NCI-H2171 treated with DMSO at 0.1 percent for 48 hours (cell line): ENCODE measurements around the gene DACT2.
"Not testable (repeated sequence)": the region's sequence is repeated elsewhere in the genome, so short reads cannot be mapped to it uniquely, and the experiment has no call there.

ENCODE experiments used
- DNase-seq: peaks from one replicate; lab custom pipeline; 2025; lab: John Stamatoyannopoulos, UW

The DACT2 gene

DNA sequence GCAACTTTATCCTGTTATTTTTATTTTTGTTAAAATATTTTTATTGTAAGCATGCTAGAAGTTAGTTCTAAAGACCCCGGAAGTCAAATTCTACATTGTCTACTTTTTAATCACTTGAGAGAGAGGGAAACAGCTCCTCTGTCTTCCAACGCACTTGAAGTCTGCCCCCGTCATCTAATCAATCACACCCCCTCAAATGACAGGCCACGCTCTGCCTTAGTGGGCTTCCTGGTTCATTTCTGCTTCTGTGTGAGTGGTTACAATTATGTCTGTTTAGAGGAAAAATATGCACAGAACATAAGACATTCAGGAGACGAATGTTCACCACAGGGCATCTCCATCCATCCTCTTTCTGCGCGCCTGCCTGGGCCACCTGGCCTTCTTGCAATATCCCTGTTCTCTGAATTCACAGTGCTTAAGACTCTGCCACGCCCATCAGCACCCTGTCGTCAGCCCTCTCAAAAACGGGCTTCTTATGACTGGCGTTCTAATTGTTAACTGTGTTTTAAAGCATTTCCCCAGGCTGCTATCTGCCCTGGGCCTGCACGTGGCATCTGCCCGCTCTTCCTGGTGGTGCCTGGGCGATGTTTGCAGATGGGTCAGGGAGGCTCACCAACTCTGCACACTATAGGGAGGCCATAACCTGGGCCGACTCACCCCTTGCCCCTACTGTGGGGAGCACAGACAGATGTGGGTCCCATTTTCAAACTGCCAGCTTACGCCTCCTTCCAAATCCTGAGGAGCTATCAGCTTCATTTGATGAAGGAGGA lies 15.4 kb downstream of the DACT2 start:
- DNase-seq = no peak

DNA sequence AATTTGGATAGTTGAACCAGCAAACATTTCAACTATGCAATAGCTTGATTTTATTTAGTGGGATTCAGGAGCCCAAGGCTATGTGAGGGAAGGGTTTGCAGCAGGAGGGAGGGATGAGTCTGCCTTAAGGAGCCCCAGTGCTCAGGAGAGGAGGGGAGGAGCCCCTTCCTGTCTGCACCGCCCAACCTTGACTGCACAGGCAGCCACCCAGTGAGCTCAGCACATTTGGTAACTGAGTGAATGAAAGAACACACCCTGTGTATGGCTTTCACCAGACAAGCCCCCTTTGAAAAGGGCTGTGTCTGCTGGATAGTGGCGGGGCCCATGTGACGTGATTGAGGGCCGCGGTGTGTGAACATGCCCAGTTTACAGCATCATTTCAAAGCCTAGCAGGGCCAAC lies 17.0 kb downstream of the DACT2 start:
- DNase-seq = no peak

DNA sequence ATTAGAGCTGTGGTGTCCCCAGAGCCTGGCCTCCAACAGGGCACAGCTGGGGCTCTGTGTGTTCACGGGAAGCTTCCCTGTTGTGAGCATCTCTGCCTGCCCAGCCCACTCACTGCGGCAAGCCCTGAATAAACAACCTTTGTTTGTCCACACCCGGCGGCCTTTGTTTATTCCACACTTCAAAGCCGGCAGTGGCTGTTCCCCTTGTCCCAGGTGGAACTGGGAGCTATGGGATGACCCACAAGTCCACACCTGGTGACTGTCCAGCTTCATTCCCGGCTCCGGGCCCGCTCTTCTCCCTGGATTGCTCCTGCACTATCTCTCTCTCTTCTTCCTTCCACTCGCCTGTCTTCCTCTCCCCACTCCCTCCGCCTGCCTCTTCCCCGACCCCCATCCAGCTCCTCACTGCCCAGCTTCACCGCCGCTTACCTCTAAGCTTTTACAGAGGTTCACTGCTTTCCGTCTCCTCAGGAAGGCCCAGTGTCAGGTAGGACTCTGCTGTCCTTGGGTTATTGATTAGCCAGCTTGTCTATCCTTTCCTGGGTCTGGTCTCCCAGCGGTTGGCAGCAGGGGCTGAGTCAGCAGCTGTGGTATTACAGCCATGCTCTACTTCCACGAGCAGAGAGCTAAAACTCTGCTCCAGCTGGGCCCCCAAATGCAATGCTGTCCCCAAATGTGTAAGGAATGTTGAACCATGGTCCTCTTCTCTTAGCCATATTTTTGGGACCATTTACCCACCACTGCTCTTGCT lies 17.8 kb downstream of the DACT2 start:
- no peak for DNase-seq

DNA sequence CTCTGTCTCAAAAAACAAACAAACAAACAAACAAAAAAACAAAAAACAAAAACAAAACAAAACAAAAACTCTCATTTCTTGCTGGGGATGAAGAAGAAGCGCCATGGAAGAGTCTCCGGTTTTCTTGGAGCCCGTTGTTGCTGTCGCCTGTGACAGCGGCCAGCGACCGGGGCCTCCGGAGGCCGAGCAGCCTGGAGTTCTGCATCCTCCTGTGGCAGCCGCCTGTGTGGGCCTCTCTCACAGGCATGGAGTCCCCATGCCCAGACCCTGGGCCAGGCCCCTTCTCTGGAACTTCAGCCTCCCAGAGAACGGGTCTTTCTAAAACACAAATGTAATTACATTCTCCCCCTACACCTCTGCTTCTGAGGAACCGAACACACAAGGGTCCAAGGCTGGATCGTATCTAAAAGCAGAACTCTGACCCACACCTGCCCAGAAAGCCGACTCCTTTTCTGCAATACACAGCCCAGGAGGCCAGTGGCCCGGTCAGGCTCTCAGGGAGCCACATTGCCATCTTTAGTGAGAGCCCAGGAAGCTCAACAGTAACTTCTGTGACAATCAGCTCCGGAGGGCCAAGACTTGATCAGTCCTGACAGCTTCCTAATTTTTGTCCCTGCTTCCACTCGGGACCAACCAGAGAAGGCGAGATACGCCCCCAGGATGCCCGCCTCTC lies 18.5 kb downstream of the DACT2 start:
- no peak for DNase-seq

DNA sequence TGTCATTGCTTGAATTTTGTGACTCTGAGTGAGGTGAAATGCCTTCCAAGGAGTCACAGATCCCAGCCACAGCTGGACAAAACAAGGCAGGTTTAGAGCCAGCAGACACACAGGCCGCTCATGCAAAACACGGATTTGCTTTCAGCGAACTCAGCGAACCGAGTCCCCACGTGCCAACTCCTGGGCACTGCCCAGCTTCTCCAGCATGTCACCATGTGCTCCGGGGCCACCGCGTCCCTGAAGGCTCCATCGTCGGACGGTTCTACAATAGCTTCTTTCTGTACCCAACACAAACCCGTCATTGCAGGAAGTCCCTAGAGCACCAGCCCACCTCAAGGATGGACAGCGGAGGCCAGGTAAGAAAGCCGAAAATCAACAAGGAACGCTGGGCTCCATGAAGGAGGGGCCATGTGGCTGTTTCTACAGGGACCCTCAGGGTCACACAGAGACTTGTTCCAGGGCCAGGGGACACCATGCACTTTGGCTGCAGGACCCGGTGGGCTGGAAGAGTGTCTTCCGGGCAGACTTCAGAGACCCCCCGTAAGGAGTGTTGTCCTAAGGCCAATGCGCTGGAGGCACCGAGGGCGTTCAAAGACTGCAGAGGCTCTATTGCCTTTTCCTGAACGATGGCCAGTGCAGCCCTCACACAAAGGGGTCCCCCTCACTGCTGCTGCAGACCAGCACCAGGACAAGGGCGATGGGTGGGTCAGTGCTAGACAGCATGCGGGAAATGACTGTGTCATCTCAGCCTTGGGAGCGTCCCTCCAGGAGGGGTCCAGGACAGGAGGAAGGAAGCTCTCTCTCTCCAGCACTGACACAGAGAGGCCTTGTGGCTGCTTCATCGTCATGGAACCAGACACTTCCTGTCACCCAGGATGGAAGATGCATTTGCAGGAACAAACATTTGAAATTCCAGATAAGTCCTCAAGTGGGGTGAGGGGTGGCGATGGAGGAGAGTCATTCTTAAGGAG lies 19.8 kb downstream of the DACT2 start:
- DNase-seq = no peak

DNA sequence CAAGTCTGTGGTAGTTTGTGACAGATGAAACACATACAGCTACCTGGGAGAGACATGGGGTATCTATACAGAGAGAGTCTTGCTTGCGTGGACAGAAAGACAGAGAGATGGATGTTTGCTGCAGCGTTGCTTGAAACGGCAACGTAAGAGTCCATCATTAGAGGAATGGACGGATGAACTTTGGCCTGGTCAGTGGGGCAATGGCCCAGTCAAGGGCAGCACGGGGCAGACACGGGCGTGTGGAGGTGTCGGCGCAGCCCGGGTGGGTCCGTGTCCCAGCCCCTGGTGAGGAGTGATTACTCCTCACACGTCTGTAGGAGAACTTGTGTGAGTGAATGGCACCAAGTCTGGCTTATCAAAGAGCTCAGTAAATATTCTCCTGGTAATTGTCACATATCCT lies 21.9 kb downstream of the DACT2 start:
- no peak for DNase-seq

DNA sequence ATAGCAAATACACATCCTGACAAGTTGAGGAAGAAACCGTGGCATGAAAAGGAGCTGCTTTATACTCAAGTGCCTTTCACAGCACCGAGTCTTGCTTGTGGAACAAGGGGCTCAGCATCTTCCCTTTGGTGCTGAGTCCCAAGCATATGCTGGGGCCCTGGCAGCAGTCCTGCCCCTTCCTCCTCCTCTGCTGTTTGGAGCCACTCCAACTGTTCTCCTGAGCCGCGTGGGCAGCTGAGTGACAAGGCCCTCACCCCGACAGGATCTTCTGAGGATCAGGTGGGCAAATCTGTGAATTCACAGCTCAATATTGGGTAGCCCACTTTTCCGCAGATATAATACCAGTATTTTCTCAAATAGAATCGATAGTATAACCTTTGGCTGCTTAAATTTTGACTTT lies 24.7 kb downstream of the DACT2 start:
- no peak for DNase-seq

DNA sequence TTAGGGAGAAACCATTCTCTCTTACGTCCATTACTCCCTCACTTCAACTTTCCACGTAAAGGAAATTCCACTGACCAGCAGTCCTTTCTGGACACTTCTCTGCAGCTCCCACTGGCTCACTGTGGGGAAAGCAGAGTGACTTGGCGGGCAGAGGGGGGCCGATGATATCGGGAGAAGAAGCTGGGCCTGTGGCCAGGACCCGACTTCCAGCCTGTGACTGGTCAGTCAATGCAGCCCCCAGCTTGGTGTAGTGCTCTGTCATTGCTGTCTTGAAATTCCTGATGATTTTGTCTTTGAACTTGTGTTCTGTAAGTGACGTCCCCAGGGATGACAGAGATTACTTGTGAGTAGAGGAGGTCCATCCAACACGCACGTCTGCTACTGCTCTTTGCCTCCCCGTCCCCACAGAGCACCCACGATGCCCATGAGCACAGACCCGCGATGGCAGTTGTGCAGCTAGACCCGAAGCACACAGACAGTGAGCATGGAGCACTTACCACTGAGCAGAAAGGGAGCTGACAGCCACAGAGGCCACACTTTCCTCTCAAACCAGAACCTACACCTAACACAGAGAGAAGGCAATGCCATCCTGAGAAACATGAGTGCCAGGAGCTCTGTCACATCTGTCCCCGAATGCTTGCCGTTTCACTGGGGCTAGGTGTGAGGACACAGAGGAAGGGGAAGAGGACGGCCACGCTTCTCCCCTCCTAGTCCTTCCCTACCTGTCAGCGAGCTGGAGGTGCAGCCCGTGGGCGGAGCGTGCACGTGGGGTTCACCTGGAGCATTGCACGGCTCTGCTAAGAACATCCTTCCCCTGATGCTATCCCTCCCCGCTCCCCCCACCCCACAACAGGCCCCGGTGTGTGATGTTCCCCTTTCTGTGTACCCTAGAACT lies 25.7 kb downstream of the DACT2 start:
- DNase-seq = no peak

DNA sequence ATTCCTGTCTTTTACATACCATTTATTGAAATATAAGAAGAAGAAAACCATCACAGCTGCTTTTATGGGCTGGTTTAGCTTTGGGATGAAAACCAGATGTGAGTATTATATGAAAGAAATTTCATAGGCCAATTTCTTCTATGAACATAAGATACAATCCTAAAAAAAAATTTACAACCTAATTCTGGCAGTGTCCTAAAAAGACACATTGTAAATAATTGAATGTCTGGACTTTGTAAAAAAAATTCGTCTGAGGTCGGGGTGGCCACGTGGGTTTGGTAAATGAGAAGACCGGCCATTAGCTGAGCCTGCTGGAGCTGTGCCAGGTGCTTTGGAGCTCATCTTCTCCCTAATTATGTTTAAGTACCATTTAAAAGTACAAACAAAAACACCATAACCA lies 26.8 kb downstream of the DACT2 start:
- no peak for DNase-seq

DNA sequence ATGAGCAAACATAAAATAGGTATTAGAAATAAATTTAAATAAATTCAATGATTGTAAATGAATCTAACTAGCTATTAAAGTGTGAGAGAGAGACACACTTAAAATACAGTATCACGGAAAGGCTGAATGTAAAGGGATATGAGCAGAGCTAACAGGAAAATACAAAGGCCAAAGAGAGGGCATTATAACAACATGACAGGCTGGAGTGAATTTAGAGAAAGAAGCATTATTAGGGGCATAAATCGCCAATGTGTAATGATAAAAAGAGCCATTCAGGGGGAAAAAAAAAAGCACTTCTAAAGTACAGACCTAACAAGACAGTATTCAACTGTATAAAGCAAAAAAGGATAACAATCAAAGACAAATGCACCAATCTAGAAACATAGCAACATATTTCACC lies 28.1 kb downstream of the DACT2 start:
- DNase-seq = no peak

DNA sequence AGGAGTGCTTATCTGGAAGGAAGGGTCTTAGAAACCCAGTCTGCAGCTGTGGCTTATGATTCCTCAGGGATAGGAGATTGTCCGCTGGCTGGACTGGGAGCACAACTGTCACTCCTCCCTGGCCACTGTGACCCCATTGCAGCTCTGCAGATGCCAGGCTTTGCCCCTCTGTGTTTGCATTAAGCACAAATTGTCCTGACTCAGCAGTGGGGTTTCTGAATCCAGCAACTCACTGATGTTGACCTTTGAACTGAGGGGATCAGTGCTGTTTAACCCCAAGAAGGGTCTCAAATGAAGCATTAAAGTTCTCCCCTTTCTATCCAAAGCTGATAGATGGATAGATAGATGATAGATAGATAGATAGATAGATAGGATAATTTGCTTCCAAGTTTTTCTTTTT lies 29.5 kb downstream of the DACT2 start:
- DNase-seq = no peak

DNA sequence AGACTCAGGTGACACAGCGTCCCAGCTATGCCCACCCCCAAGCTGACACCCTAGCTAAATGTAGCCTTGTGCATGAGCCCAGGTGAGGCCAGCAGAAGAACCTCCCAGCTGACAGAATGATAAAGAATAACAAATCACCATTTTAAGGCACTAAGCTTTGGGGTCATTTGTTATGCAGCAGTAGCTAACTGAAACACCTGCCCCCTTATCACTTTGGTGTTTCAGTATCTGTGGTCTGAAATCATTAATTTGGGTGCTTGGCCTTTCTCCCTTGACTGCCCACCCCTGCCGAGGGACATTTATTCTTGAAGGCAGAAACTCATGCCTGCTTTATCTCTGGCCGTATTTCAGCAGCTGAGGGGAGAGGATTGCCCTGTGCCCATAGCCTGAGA lies 30.0 kb downstream of the DACT2 start:
- no peak for DNase-seq

DNA sequence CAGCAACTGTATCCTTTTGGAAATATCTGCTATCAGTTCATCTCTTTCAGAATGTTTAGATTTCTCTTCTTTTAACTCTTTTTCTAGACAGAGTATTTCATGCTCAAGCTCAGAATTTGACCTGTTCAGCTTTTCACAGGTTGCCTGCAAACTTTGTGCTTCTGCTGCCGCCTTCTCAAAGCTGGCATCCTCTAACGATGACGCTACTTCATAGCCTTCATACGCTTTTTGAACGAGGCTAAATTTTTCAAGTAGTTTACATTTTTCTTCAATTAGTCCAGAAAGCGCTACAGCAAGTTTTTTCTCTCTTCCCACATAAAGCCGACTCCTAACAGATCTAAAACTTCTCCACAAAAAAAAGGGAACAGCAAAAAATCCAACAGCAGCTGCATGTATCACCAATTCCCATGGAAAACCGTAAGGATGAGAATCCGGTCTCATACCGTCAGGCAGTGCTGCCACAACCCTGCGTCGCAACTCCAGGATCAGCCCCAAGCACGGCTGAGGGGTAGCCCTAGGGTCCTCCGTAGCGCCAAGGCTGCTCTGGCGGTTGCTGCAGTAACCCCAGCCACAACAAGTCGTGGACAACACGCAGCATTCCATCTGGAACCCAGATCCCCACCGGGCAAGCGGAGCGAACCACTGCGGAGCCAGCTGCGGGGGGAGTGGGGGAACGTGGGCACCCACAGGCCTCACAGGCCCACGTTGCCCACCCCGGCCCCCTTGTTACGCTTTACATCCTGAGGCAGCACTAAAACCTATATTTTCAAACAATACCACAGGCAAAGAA lies 30.6 kb downstream of the DACT2 start:
- DNase-seq = no peak

DNA sequence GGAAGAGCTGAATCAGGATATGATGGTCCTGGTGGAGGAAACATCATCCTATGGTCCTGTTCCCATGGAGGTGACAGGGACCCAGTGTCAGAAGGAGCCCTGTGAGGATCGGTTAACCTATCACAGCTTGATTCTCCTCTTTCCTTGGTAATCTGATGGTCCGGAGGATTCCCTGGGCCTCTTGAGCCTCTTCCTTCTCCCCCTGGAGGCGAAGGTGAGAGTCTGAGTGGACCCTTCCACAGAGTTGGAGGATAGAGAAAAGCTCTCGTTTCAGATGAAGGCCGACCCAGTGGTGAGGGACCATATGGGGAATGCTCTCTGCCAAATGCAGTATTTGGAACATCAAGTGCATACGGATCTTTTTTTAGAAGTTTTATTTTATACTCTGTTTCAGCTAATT lies 32.1 kb downstream of the DACT2 start:
- not testable (repeated sequence) for DNase-seq

DNA sequence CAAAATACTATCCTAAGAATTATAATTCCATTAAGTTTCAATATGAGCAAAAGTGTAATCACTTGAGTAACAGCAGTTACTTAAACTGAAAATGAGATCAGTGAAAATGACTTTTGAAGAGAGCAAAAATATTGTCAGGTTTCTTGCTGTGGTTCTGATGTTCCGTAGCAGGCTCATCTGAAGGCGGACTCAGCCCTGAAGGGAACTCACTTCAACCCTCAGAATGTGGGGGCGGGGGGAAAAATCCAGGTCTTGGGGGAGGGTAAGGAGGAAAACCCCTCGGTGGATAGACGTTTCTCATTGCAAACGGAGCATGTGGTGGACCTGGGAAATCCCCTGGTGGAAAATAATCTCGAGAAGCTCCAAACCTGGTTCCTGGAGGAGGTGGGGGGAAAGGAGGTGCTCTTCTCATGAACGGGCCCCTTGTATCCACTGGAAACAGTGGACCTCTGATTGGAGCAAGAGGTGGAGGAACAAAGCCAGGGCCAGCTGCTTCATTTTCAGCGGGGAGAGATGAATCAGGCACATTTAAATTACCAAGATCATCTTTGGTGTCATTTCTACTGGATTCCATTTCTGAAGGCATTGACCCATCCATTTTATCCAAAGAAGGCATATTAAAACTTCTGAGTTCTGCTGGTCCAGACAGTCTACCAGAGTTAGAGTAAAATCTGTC lies 32.7 kb downstream of the DACT2 start:
- not testable (repeated sequence) for DNase-seq

DNA sequence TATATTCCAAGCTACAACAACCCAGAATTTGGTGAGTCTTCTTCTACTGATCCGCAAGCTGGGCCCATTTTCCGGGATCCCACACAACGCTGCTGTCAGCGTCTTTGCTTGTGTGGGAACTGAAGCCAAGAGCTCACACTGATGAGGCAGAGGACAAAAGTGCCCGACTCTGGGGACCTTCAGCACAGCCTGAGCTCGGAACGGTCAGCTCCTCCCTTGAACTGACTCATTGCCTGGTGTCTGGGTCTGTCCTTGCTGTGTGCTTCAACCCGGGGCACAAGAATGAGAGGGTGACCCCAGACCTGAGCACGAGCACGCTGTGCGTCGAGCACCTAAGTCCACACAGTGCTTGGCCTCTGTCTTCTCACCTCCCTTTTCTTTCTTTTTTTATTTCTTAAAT lies 33.5 kb downstream of the DACT2 start:
- no peak for DNase-seq

DNA sequence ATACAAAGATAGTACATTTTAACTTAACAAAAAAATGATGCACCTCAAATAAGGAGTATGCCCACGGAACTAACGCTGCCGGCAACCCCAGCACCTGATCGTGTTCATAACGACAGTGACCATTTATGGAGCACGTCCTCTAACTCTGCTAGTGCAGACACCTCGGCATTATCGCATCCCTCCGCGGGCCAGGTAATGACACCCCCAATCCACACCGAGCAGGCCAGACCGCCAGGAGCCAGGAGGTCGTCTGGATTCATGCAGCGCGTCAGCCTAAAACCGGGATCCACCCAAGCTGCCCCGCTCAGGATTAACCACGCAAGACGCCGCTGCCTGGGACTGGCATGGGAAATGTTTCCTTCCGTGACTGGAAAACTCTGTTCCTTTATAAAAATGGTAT lies 34.1 kb downstream of the DACT2 start:
- DNase-seq = no peak

DNA sequence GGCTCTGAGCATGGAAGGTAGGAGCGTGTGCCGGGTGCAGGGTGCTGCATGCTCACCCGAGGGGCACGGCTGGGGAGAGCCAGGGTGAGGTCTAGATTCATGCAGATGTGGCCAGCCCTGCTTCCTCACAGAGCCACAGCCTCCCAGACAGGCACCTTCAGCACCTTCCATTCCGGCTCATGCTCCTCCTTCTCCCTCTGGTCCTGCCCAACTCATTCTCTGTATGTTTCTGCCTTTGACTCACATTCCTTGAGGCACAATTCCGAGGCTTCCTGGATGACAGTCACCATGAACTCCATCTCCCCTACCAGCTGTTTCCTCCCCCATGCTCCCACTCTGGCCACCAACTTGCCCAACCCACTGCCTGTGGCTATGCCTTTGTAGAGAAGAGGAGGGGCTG lies 35.4 kb downstream of the DACT2 start:
- no peak for DNase-seq

DNA sequence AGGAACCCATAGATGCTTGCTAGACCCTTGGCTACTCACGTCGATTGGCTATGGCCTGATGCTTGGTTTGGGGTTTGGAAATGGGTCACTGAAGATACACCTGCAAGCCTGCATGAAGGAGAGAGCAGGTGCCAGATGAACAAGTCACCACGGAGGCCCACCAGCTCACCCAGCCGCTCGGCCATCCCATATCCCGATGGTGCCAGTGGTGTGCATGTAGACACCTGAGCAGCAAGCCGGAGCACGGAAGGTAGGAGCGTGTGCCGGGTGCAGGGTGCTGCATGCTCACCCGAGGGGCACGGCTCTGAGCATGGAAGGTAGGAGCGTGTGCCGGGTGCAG lies 35.9 kb downstream of the DACT2 start:
- DNase-seq = no peak
